Measurements from ENCODE around the gene NLRC5.
A peak's percentile ranks its signal among the peaks of the same experiment; 100 is the strongest.

The NLRC5 gene

DNA sequence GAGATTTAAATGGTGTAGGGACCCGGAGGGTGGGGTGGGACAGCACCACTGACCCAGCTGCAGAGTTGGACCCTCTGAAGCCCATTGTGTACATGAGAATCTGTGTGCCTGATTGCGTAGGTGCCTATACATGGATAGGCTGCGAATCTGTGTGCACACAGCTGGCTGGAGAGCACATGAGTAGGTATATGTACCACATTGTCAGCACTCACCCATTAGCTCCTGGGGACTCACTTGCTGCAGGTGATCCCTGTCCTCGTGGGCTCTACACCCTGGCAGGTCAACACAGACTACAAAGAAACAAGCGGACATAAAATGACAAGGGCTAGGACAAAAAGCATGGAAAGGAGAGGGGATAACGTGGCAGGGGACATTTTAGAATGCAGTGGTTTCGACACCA, 38.9 kb upstream of the NLRC5 start:
- Histone ChIP-seq H4K8ac (ENCODE audit: low read depth, low read length) (no peak overlapping the region), H3K9me3 (replicated peaks in 1 of 2; ENCODE audit: control insufficient read depth in 2 of 2, insufficient read depth in 1 of 2, low read depth in 1 of 2, low read length in 2 of 2) (peaks cover 0 to 2% of the 10 kb centered on the region in 2 donors), H3K79me1 (ENCODE audit: low read depth, low read length) (no peaks in the 10 kb centered on the region), H3K36me3 (replicated peaks in 1 of 2; ENCODE audit: control insufficient read depth in 2 of 2, insufficient read depth in 2 of 2, low read length in 2 of 2) (peaks cover 0 to under 1% of the 10 kb centered on the region in 2 donors), H3K4ac (ENCODE audit: low read length) (no peak overlapping the region), H3K4me2 (ENCODE audit: insufficient read depth, low read length, poor library complexity, severe bottlenecking) (no peak overlapping the region), H3K9ac (ENCODE audit: low read depth, low read length, poor library complexity) (no peak overlapping the region), H3K27ac (replicated peaks; ENCODE audit: low read length) (no peak overlapping the region), H2AK5ac (ENCODE audit: low read depth, low read length) (no peak overlapping the region), H3K23ac (ENCODE audit: low read depth, low read length, poor library complexity) (no peak overlapping the region), H3K27me3 (ENCODE audit: control insufficient read depth in 3 of 3, insufficient read depth in 3 of 3, low read depth in 1 of 3, low read length in 3 of 3) (no peaks in the 10 kb centered on the region), H2BK5ac (ENCODE audit: low read length) (no peak overlapping the region), H3K14ac (ENCODE audit: low read length) (no peak overlapping the region), H2BK15ac (ENCODE audit: low read length) (no peak overlapping the region), H4K91ac (ENCODE audit: low read depth, low read length, poor library complexity) (no peak overlapping the region), H3K4me1 (ENCODE audit: control insufficient read depth in 2 of 2, insufficient read depth in 1 of 2, low read depth in 1 of 2, low read length in 2 of 2) (no peaks in the 10 kb centered on the region), H2BK120ac (ENCODE audit: low read depth, low read length) (no peak overlapping the region), H2AFZ (ENCODE audit: low read length) (no peak overlapping the region), H3K18ac (ENCODE audit: low read length) (no peak overlapping the region), H2BK12ac (ENCODE audit: low read length) (no peak overlapping the region), H3K4me3 (ENCODE audit: low read length in 2 of 2) (no peak overlapping the region)
- WGBS, 2 donors (ENCODE audit: extremely low coverage in 2 of 2, insufficient read length in 2 of 2, insufficient replicate concordance in 1 of 2), result no CpG with 5 or more reads among the region's 7 CpGs
- no peak for DNase-seq (ENCODE audit: low spot score)

GRCh38 chr16:56950881-56951771, 38.2 kb upstream of the NLRC5 start:
- peak; percentile 24 for DNase-seq (ENCODE audit: low spot score)

DNA sequence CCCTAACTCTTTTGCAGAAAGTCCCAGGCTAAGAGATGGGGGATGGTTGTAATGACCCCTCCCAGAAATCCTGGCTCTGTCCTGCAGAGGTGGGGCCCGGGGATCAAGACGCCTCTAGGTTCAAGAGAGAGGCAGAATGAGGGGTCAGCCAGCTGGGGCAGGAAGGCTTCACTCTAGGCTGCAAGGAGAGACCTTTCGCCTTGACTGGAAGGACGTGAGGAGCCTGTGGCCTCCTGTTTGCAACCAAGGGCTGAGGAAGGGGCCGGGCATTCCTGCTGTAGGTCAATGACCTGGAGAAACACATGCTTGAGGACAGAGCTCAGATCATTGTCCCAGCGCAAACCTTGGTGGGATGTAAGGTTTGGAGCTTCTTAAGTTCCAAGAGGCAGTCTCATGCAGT, 36.4 kb upstream of the NLRC5 start:
- Histone ChIP-seq H3K9me3 (replicated peaks in 1 of 2; ENCODE audit: control insufficient read depth in 2 of 2, insufficient read depth in 1 of 2, low read depth in 1 of 2, low read length in 2 of 2) (peaks cover 0 to 2% of the 10 kb centered on the region in 2 donors), H3K79me1 (ENCODE audit: low read depth, low read length) (no peaks in the 10 kb centered on the region), H2BK5ac (ENCODE audit: low read length) (no peak overlapping the region), H3K4me1 (ENCODE audit: control insufficient read depth in 2 of 2, insufficient read depth in 1 of 2, low read depth in 1 of 2, low read length in 2 of 2) (no peaks in the 10 kb centered on the region), H4K8ac (ENCODE audit: low read depth, low read length) (no peak overlapping the region), H2BK12ac (ENCODE audit: low read length) (no peak overlapping the region), H3K23ac (ENCODE audit: low read depth, low read length, poor library complexity) (no peak overlapping the region), H3K18ac (ENCODE audit: low read length) (no peak overlapping the region), H3K4ac (ENCODE audit: low read length) (no peak overlapping the region), H3K27me3 (ENCODE audit: control insufficient read depth in 3 of 3, insufficient read depth in 3 of 3, low read depth in 1 of 3, low read length in 3 of 3) (no peaks in the 10 kb centered on the region), H2AK5ac (ENCODE audit: low read depth, low read length) (no peak overlapping the region), H2BK15ac (ENCODE audit: low read length) (no peak overlapping the region), H4K91ac (ENCODE audit: low read depth, low read length, poor library complexity) (no peak overlapping the region), H3K27ac (replicated peaks; ENCODE audit: low read length) (no peak overlapping the region), H3K9ac (ENCODE audit: low read depth, low read length, poor library complexity) (no peak overlapping the region), H3K4me3 (ENCODE audit: low read length in 2 of 2) (no peak overlapping the region), H3K14ac (ENCODE audit: low read length) (no peak overlapping the region), H2AFZ (ENCODE audit: low read length) (no peak overlapping the region), H3K36me3 (replicated peaks in 1 of 2; ENCODE audit: control insufficient read depth in 2 of 2, insufficient read depth in 2 of 2, low read length in 2 of 2) (no peaks in the 10 kb centered on the region), H3K4me2 (ENCODE audit: insufficient read depth, low read length, poor library complexity, severe bottlenecking) (no peak overlapping the region), H2BK120ac (ENCODE audit: low read depth, low read length) (no peak overlapping the region)
- WGBS, 2 donors (ENCODE audit: extremely low coverage in 2 of 2, insufficient read length in 2 of 2, insufficient replicate concordance in 1 of 2), result no CpG with 5 or more reads among the region's 6 CpGs
- DNase-seq (ENCODE audit: low spot score), result no peak

More at GRCh38 chr16:56950881-56951771, 38.2 kb upstream of the NLRC5 start:
- Histone ChIP-seq H3K79me1 (ENCODE audit: low read depth, low read length) (no peaks in the 10 kb centered on the region), H3K23ac (ENCODE audit: low read depth, low read length, poor library complexity) (no peak overlapping the region), H2BK15ac (ENCODE audit: low read length) (no peak overlapping the region), H3K27ac (replicated peaks; ENCODE audit: low read length) (no peak overlapping the region), H2BK120ac (ENCODE audit: low read depth, low read length) (no peak overlapping the region), H4K91ac (ENCODE audit: low read depth, low read length, poor library complexity) (no peak overlapping the region), H3K4me3 (ENCODE audit: low read length in 2 of 2) (no peak overlapping the region), H3K18ac (ENCODE audit: low read length) (peak overlapping the region; percentile 1), H2BK12ac (ENCODE audit: low read length) (no peak overlapping the region), H2AK5ac (ENCODE audit: low read depth, low read length) (no peak overlapping the region), H3K9me3 (replicated peaks in 1 of 2; ENCODE audit: control insufficient read depth in 2 of 2, insufficient read depth in 1 of 2, low read depth in 1 of 2, low read length in 2 of 2) (peaks cover 0 to 2% of the 10 kb centered on the region in 2 donors), H3K4ac (ENCODE audit: low read length) (no peak overlapping the region), H3K4me1 (ENCODE audit: control insufficient read depth in 2 of 2, insufficient read depth in 1 of 2, low read depth in 1 of 2, low read length in 2 of 2) (no peaks in the 10 kb centered on the region), H2BK5ac (ENCODE audit: low read length) (no peak overlapping the region), H3K4me2 (ENCODE audit: insufficient read depth, low read length, poor library complexity, severe bottlenecking) (no peak overlapping the region), H4K8ac (ENCODE audit: low read depth, low read length) (no peak overlapping the region), H3K27me3 (ENCODE audit: control insufficient read depth in 3 of 3, insufficient read depth in 3 of 3, low read depth in 1 of 3, low read length in 3 of 3) (no peaks in the 10 kb centered on the region), H3K9ac (ENCODE audit: low read depth, low read length, poor library complexity) (no peak overlapping the region), H3K36me3 (replicated peaks in 1 of 2; ENCODE audit: control insufficient read depth in 2 of 2, insufficient read depth in 2 of 2, low read length in 2 of 2) (no peaks in the 10 kb centered on the region), H2AFZ (ENCODE audit: low read length) (peak overlapping the region; percentile 38), H3K14ac (ENCODE audit: low read length) (no peak overlapping the region)
- WGBS, 2 donors (ENCODE audit: extremely low coverage in 2 of 2, insufficient read length in 2 of 2, insufficient replicate concordance in 1 of 2), result no CpG with 5 or more reads among the region's 15 CpGs

GRCh38 chr16:56956076-56956475, 33.3 kb upstream of the NLRC5 start:
- Histone ChIP-seq H2BK12ac (ENCODE audit: low read length) (no peak overlapping the region), H3K27ac (replicated peaks; ENCODE audit: low read length) (no peak overlapping the region), H3K4me3 (ENCODE audit: low read length in 2 of 2) (no peak overlapping the region), H3K14ac (ENCODE audit: low read length) (peak overlapping the region; percentile 3), H3K4ac (ENCODE audit: low read length) (no peak overlapping the region), H3K36me3 (replicated peaks in 1 of 2; ENCODE audit: control insufficient read depth in 2 of 2, insufficient read depth in 2 of 2, low read length in 2 of 2) (no peaks in the 10 kb centered on the region), H3K9me3 (replicated peaks in 1 of 2; ENCODE audit: control insufficient read depth in 2 of 2, insufficient read depth in 1 of 2, low read depth in 1 of 2, low read length in 2 of 2) (peaks cover 0 to 2% of the 10 kb centered on the region in 2 donors), H2AFZ (ENCODE audit: low read length) (no peak overlapping the region), H3K9ac (ENCODE audit: low read depth, low read length, poor library complexity) (no peak overlapping the region), H4K8ac (ENCODE audit: low read depth, low read length) (no peak overlapping the region), H3K23ac (ENCODE audit: low read depth, low read length, poor library complexity) (no peak overlapping the region), H2BK15ac (ENCODE audit: low read length) (no peak overlapping the region), H3K27me3 (ENCODE audit: control insufficient read depth in 3 of 3, insufficient read depth in 3 of 3, low read depth in 1 of 3, low read length in 3 of 3) (no peaks in the 10 kb centered on the region), H4K91ac (ENCODE audit: low read depth, low read length, poor library complexity) (no peak overlapping the region), H3K4me2 (ENCODE audit: insufficient read depth, low read length, poor library complexity, severe bottlenecking) (no peak overlapping the region), H3K18ac (ENCODE audit: low read length) (no peak overlapping the region), H3K4me1 (ENCODE audit: control insufficient read depth in 2 of 2, insufficient read depth in 1 of 2, low read depth in 1 of 2, low read length in 2 of 2) (peaks cover 0 to 1% of the 10 kb centered on the region in 2 donors), H2BK120ac (ENCODE audit: low read depth, low read length) (no peak overlapping the region), H3K79me1 (ENCODE audit: low read depth, low read length) (peaks cover 3% of the 10 kb centered on the region), H2AK5ac (ENCODE audit: low read depth, low read length) (no peak overlapping the region), H2BK5ac (ENCODE audit: low read length) (no peak overlapping the region)
- DNase-seq (ENCODE audit: low spot score), result no peak
- WGBS, 2 donors (ENCODE audit: extremely low coverage in 2 of 2, insufficient read length in 2 of 2, insufficient replicate concordance in 1 of 2), result no CpG with 5 or more reads among the region's 4 CpGs
